Mesothelial cell of epicardium (in vitro differentiated cells): Measurements from ENCODE around the gene ZNF786. TPM values are rescaled to one million over a fixed set of nuclear protein-coding genes. Genes with fewer than 3 reads are reported as not detected.
"Not testable (repeated sequence)": the region's sequence is repeated elsewhere in the genome, so short reads cannot be mapped to it uniquely, and the experiment has no call there.

ENCODE experiments used
- DNase-seq, 2 experiments: peaks; one replicate each; pipeline ENCODE4 v3.0.0; 2021; ENCODE audit warnings: low spot score in 2 of 2; ENCODE audit not compliant: unreplicated experiment in 2 of 2
- H3K27ac Mint-ChIP-seq: 2 replicates; pipeline ENCODE4 v1.8.0; 2021; ENCODE audit warnings: mixed read lengths
- H3K27me3 Mint-ChIP-seq: 2 replicates; pipeline ENCODE4 v1.8.0; 2021; ENCODE audit warnings: low read depth, mixed read lengths
- H3K36me3 Mint-ChIP-seq: 2 replicates; pipeline ENCODE4 v1.8.0; 2021; ENCODE audit warnings: mixed read lengths
- H3K4me1 Mint-ChIP-seq: 2 replicates; pipeline ENCODE4 v1.8.0; 2021; ENCODE audit warnings: mixed read lengths
- H3K4me3 Mint-ChIP-seq: 2 replicates; pipeline ENCODE4 v1.8.0; 2021; ENCODE audit warnings: mild to moderate bottlenecking, moderate library complexity, mixed read lengths
- H3K9me3 Mint-ChIP-seq: 2 replicates; pipeline ENCODE4 v1.8.0; 2021; ENCODE audit warnings: mixed read lengths
- CTCF ChIP-seq: fragments of 200-600 bp; sonication (generic); IDR thresholded peaks from one replicate; pipeline ENCODE4 v1.5.0; 2021; ENCODE audit warnings: antibody characterized with exemption; ENCODE audit not compliant: unreplicated experiment
- total RNA-seq: library from RNA; stranded (reverse); gene quantifications from 3 replicates; pipeline ENCODE4 v1.2.1, GENCODE V29; 2021

ZNF786 gene
- total RNA-seq, 1 donor from 2014 or later, result 12.1 TPM

- no peaks in the 10 kb centered on the region for H3K27me3 Mint-ChIP-seq
- DNase-seq, result no peak
- no peak for TF ChIP-seq CTCF
- H3K4me3 Mint-ChIP-seq, result no peak overlapping the region
- H3K4me1 Mint-ChIP-seq, result peaks cover 2% of the 10 kb centered on the region
- no peak overlapping the region for H3K27ac Mint-ChIP-seq
- no peaks in the 10 kb centered on the region for H3K9me3 Mint-ChIP-seq
- peaks cover 20% of the 10 kb centered on the region for H3K36me3 Mint-ChIP-seq
Measured at GRCh38 chr7:149070372-149071125, 20.0 kb downstream of the ZNF786 start.

GRCh38 chr7:149067869-149068268, 22.6 kb downstream of the ZNF786 start:
- DNase-seq, result no peak
- Mint-ChIP-seq H3K4me1 (peaks cover 5% of the 10 kb centered on the region), H3K36me3 (peaks cover 20% of the 10 kb centered on the region), H3K27ac (no peak overlapping the region), H3K9me3 (no peaks in the 10 kb centered on the region), H3K27me3 (no peaks in the 10 kb centered on the region), H3K4me3 (no peak overlapping the region)
- TF ChIP-seq CTCF, result no peak

- Mint-ChIP-seq H3K4me3 (no peak overlapping the region), H3K36me3 (peaks cover 5% of the 10 kb centered on the region), H3K27me3 (no peaks in the 10 kb centered on the region), H3K27ac (no peak overlapping the region), H3K9me3 (no peaks in the 10 kb centered on the region), H3K4me1 (peaks cover 11% of the 10 kb centered on the region)
- TF ChIP-seq CTCF, result no peak
- DNase-seq, result no peak
Measured at GRCh38 chr7:149063476-149063875, 27.0 kb downstream of the ZNF786 start.

GRCh38 chr7:149062217-149062899, 28.2 kb downstream of the ZNF786 start:
- not testable (repeated sequence) for H3K36me3 Mint-ChIP-seq, H3K9me3 Mint-ChIP-seq, DNase-seq, H3K4me3 Mint-ChIP-seq, H3K27me3 Mint-ChIP-seq, H3K27ac Mint-ChIP-seq
- H3K4me1 Mint-ChIP-seq, result peaks cover 11% of the 10 kb centered on the region

- Mint-ChIP-seq H3K4me3 (no peak overlapping the region), H3K36me3 (no peaks in the 10 kb centered on the region), H3K4me1 (peaks cover 8% of the 10 kb centered on the region), H3K27ac (peak overlapping the region; percentile 90), H3K27me3 (no peaks in the 10 kb centered on the region), H3K9me3 (no peaks in the 10 kb centered on the region)
- no peak for TF ChIP-seq CTCF
- DNase-seq, result no peak
Measured at GRCh38 chr7:149060156-149060555, 30.4 kb downstream of the ZNF786 start.

GRCh38 chr7:149053885-149054284, 36.6 kb downstream of the ZNF786 start:
- H3K27me3 Mint-ChIP-seq, result peaks cover 2% of the 10 kb centered on the region
- no peak overlapping the region for H3K27ac Mint-ChIP-seq
- TF ChIP-seq CTCF, result no peak
- H3K4me3 Mint-ChIP-seq, result no peak overlapping the region
- no peaks in the 10 kb centered on the region for H3K9me3 Mint-ChIP-seq
- DNase-seq, result no peak
- no peaks in the 10 kb centered on the region for H3K4me1 Mint-ChIP-seq
- no peaks in the 10 kb centered on the region for H3K36me3 Mint-ChIP-seq
